HPDE6-E6E7 (cell line): ENCODE data around the gene OR11H7.
"Not testable (repeated sequence)": the region's sequence is repeated elsewhere in the genome, so short reads cannot be mapped to it uniquely, and the experiment has no call there.

Experiments
- DNase-seq: peaks from one replicate; pipeline ENCODE4 v3.0.0; 2011; ENCODE audit warnings: missing footprints; ENCODE audit errors: extremely low spot score

OR11H7 gene

DNA sequence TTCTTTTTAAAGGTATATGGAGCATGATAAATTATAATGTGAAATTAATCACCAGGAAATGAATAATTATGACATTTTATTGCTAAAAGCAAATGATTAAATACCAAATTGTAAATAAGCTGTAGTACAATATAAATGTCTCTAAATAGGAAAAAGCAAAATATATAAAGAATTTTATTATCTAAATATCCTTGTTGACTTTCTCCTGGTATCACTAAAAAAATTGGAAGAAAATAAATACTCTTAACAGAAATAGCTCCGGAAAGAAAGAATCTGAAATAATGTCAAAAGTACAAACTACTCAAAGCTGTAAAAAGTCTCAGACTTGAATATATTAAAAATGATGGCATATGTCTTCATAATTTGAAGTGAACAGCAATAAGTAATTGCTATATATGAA is at the start of gene OR11H7:
OR11H7 (plus strand) TSS at position 301 of the 400 bp plus-strand sequence.
- no peak for DNase-seq

DNA sequence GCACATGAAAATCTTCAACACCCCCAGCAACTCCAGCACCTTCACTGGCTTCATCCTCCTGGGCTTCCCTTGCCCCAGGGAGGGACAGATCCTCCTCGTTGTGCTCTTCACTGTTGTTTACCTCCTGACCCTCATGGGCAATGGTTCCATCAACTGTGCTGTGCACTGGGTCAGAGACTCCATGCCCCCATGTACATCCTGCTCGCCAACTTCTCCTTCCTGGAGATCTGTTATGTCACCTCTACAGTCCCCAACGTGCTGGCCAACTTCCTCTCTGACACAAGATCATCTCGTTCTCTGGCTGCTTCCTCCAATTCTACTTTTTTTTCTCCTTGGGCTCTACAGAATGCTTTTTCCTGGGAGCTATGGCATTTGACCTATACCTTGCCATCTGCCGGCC is 49.6 kb upstream of the OR11H7 start:
- DNase-seq, result no peak

DNA sequence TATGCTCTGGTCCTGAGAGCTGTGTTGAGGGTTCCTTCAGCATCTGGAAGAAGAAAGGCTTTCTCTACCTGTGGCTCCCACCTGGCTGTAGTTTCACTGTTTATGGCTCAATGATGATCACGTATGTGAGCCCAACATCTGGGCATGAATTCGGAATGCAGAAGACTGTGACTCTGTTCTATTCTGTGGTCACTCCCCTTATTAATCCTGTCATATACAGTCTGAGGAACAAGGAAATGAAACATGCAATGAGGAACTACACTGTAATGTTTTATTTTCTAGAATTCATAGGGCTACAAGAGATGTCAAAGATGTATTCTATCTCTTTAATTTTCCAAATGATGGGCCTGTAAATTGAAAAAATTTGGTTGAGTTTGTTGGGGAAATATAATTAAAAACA is 48.9 kb upstream of the OR11H7 start:
- no peak for DNase-seq

DNA sequence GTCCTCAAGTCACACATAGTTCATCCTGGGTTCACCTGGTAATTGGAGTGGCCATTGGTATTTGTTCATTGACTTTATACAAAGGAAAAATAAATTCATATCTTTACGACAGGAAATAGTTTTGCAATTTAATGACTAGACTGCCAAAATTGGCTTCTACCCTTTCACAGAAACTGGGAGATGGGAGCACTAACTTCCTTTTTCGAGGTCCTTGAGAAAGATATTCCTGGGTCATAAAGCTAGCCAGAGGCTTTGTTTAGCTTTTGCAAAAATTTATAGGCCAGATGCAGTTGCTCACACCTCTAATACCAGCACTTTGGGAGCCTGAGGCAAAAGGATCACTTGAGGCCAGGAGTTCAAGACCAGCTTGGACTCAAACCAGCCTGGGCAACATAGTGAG is 48.3 kb upstream of the OR11H7 start:
- DNase-seq, result no peak

DNA sequence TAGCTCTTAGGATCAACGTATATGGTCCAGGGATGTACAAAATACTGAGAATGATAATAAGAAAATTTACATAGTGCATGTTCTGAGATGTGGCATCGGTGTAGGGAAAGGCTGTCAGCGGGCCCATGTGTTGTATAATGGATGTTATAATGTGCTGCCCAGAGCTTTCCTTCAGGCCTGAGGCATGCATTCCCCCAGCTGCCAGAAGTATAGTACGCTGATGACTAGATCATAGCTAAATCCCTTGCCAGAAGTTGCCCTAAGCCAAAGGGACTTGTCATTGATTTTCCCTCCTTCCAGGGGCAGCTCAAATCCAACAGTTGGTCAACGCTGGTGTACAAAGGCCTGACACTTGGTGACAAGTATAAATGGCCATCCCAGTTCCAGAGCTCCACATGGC is 44.6 kb upstream of the OR11H7 start:
- DNase-seq, result no peak

DNA sequence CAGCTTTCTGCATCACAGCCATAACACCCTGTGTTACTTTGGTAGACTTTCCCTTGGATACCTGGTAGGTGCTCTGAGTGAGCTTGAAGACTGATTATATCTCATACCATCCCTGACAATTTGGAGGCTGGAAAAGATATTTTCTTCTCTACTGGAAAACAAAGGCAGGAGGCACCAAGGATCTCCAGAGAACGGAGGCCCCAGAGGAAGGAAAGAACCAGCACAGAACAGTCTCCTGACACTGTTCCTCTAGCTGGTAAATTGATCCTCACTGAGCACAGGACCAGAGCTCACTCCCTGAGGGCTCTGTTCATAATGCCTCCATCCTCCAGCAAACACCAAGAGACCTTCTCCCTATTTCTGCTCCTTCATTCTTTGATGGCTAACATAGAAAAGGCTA is 38.2 kb upstream of the OR11H7 start, which contains the start of gene OR11G2:
OR11G2 (plus strand) TSS at position 301 of the 400 bp plus-strand sequence. CDS start 6,542 bp downstream, outside the sequence.
- DNase-seq, result no peak

DNA sequence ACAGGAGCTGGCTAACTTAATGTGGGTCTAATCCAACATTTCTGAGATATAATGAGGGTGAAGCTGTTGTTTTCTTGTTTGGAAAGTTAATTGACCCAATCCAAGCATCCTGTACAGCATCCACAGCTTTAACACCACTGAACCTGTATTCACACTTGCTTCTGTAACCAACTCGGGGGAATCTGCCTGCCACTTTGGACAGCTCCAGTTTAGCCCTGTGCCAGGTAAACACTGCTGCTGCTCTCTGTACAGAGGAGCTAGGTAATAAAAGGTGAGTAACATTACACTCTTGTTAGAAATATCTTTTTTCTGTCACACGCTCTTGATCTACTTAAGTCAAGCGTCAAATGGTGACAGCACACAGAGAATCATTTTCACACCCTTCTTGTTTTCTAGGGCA is 37.4 kb upstream of the OR11H7 start:
- no peak for DNase-seq

DNA sequence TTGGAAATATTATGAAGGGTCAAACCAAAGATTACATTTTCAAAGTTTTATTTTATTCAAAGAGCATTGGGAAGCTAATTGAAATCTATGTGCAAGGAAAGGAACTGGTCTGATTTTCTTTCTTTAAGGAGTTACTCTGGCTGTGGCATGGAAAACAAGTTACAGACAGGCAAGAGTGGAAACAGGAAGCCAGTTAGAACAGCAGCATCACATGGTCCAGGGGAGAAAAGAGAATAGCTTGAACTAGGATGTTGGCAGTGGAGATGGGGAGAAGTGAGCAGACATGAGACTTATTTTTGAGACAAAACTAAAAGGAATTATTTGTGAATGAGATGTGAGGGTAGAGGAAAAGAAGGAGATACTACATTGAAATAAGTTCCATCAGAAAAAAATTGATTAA is 34.7 kb upstream of the OR11H7 start:
- DNase-seq, result no peak

DNA sequence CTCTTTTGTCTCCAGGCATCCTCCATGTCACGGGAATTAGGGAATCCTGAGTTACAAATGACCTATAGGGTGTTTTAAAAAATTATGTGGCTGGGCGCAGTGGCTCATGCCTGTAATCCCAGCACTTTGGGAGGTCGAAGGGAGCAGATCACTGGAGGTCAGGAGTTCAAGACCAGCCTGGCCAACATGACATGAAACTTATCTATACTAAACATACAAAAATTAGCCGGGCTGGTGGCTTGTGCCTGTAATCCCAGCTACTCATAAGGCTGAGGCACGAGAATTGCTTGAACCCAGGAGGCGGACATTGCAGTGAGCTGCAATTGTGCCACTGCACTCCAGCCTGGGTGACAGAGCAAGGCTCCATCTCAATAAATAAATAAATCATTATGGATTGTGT is 33.6 kb upstream of the OR11H7 start:
- not testable (repeated sequence) for DNase-seq

DNA sequence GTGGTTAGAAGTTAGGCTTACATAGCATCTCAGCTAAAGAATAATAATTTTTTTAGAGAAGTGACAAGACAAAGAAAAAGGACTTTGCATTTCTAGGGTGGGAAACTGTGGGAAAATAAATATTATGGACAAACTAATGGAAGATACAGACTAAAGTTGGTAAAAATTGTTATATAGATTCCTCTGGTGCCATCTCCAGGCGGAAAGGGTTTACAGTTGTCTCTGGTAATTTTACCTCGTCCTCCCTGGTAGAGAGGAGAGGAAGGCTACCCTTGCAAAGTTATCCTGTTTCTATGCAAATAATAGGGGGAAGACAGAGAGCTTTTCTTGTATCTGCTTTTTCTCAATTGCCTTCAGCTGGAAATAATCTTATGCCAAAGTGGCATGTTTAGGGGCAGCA is 32.9 kb upstream of the OR11H7 start:
- DNase-seq, result no peak

DNA sequence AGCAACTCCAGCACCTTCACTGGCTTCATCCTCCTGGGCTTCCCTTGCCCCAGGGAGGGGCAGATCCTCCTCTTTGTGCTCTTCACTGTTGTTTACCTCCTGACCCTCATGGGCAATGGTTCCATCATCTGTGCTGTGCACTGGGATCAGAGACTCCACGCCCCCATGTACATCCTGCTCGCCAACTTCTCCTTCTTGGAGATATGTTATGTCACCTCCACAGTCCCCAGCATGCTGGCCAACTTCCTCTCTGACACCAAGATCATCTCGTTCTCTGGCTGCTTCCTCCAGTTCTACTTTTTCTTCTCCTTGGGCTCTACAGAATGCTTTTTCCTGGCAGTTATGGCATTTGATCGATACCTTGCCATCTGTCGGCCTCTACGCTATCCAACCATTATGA is 31.3 kb upstream of the OR11H7 start:
- no peak for DNase-seq

DNA sequence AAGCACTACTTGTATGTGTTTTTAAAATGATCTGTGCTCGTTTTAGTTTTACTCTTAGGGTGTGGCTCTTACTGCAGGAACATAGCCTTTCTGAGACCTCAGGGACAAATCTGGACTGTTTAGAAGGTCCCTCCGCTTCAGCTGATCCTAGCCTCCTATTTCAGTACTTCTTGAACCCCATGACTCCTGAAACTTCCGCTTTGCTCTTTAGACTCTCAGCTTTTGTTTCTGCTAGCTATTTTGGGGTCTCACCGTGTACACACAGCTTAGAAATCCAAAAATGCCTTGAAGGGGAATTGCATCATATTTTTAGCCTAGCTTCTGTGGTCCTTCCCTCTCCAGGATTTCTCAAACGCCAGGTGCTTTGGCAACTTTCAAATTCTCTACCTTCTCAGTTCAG is 29.8 kb upstream of the OR11H7 start:
- DNase-seq, result no peak

DNA sequence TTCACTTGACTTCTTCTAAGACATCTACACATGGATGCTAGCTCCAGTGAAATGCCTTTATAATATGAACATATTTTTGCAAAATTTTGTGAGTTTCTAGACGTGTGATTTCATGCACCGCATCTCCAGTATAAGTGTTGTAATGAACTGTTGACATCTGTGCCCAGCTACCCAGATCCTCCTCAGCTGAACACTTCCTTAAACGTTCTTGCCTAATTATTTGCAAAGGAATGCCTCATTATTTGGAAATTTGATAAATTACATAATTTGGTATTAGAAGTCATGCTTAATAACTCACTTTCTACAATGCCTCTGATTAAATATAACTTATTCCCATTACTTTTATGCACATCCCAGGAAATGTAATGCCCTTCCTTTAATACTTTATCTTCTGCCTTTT is 24.1 kb upstream of the OR11H7 start:
- DNase-seq, result no peak

DNA sequence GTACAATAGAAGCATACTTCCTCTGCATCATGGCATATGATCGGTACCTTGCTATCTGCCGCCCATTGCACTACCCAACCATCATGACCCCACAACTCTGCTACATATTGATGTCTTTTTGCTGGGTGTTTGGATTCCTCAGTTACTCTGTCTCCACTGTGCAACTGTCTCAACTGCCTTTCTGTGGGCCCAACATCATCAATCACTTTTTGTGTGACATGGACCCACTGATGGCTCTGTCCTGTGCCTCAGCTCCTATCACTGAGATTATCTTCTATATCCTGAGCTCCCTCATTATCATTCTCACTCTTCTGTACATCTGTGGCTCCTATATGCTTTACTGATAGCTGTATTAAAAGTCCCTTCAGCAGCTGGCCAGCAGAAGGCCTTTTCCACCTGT is 19.2 kb upstream of the OR11H7 start:
- no peak for DNase-seq

DNA sequence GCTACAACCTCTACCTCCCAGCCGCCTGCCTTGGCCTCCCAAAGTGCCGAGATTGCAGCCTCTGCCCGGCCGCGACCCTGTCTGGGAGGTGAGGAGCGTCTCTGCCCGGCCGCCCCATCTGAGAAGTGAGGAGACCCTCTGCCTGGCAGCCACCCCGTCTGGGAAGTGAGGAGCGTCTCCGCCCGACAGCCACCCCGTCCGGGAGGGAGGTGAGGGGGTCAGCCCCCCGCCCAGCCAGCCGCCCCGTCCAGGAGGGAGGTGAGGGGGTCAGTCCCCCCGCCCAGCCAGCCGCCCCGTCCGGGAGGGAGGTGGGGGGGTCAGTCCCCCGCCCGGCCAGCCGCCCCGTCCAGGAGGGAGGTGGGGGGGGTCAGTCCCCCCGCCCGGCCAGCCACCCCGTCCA is 16.4 kb upstream of the OR11H7 start:
- DNase-seq, result not testable (repeated sequence)

DNA sequence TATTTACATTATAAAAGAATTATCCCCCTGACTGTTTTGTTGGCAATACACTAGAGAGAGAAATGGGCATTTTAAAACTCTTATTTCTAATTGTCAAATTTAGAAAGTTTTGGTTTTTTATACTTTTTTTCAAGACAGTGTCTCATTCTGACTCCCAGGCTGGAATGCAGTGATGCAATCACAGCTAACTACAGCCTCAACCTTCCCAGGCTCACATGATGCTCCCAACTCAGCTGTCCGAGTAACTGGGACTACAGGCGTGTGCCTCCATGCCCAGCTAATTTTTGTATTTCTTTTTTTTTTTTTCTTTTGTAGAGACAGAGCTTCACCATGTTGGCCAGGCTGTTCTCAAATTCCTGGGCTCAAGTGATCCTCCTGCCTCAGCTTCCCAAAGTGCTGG is 13.6 kb upstream of the OR11H7 start:
- no peak for DNase-seq

DNA sequence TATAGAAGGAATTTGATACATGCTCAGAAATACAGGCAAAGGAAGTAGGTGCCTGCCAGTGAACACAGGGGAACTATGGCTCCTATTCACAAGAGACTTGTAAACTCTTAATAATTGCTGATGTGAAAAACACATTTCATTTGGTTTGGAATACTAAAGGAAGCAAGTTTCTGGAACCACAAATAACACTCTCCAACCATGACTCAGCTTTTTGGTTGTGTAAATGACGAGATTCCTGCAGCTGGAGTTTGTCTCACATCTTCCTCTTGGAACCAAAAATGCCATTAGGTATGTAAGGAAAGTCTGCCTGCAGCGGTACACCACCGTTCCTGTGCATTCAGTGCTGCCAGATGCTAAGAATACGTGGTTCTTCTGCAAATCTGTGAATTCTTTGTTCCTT is 9.7 kb upstream of the OR11H7 start:
- no peak for DNase-seq

DNA sequence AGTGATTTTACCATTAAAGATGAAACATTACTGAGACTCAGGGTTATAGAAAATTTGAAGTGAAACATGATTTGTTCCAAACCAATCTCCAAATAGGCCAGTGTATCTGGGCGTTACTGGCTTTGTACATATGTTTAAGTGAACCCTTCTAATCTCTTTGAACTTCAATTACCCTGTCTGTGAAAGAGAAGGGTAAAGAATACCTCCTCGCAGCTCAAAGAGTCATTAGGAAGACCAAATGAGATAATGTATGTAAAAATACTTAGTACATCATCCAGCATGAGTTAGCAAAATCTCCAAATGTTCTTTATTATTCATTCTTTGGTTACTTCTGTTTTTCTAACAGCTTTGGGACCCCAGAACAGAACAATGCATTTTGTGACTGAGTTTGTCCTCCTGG is 5.4 kb upstream of the OR11H7 start, which contains the start of gene OR11H6:
OR11H6 (plus strand) TSS at position 301 of the 400 bp plus-strand sequence; CDS start at position 301, 0 bp downstream.
- no peak for DNase-seq

DNA sequence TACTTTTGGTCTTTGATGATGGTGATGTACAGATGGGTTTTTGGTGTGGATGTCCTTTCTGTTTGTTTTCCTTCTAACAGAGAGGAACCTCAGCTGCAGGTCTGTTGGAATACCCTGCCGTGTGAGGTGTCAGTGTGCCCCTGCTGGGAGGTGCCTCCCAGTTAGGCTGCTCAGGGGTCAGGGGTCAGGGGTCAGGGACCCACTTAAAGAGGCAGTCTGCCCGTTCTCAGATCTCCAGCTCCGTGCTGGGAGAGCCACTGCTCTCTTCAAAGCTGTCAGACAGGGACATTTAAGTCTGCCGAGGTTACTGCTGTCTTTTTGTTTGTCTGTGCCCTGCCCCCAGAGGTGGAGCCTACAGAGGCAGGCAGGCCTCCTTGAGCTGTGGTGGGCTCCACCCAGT is 6.6 kb downstream of the OR11H7 start:
- not testable (repeated sequence) for DNase-seq

DNA sequence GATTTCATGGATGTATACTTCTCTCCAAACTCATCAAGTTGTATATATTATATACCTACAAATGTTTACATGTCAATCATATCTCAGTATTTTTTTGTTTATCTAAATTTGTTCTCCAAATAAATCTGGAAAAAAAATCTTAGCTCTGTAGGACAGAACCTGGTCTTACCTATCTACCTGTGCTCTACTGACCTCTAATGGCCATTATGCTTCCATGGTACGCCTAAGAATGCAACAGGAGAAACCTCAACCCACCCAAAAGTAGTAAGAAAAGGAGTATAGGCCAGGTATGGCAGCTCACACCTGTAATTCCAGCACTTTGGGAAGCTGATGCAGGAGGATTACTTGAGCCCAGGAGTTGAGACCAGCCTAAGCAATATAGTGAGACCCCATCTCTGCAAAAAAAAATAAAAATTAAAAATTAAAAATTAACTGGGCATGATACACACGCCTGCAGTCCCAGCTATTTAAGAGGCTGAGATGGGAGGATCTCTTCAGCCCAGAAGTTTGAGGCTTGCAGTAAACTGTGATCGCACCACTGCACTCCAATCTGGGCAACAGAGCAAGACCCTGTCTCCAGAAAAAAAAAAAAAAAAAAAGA is 19.0 kb downstream of the OR11H7 start:
- peak; percentile 34 for DNase-seq

DNA sequence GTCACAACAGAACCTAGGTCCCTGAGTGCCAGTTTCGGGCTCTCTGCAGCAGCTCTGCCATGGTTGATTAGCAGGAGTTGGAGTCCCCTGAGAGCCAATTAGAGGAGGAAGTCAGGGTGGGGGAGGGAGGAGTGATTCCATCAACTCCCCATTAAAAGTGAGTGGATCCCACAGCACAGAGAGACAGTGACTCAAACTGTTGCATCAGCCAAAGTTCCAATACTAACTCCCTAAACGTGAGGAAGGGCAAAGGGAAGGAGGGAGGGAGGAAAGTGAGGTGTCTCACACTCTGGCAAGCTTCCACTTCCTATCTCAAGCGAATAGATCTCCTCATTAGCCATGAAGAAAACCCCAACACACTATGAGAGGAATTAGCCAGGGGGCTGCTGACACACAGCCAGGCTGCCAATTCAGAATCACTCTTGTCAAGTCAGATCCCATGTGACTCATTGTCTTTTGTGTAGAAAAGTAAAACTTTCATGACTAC is 33.9 kb downstream of the OR11H7 start:
- peak; percentile 75 for DNase-seq

DNA sequence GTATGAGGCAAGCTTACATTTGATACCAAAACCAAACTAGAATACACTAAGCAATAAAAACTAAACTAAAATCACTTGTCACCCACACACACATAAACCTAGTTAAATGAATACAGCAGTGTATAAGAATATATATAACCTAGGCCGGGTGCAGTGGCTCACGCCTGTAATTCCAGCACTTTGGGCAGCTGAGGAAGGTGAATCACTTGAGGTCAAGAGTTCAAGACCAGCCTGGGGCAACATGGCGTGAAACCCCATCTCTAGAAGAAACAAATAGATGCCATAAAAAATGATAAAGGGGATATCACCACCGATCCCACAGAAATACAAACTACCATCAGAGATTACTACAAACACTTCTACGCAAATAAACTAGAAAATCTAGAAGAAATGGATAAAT is 35.6 kb downstream of the OR11H7 start:
- DNase-seq, result not testable (repeated sequence)

DNA sequence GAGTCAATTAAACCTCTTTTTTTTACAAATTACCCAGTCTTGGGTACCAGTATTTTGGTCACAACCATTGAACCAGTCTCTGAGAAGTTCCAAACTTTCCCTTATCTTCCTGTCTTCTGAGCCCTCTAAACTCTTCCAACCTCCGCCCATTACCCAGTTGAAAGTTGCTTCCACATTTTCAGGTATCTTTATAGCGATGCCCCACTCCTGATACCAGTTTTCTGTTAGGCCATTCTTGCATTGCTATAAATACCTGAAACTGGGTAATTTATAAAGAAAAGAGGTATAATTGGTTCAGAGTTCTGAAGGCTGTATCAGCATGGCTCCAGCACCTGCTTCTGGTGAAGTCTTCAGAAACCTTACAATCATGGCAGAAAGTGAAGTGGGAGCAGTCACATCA is 45.3 kb downstream of the OR11H7 start:
- DNase-seq, result no peak

DNA sequence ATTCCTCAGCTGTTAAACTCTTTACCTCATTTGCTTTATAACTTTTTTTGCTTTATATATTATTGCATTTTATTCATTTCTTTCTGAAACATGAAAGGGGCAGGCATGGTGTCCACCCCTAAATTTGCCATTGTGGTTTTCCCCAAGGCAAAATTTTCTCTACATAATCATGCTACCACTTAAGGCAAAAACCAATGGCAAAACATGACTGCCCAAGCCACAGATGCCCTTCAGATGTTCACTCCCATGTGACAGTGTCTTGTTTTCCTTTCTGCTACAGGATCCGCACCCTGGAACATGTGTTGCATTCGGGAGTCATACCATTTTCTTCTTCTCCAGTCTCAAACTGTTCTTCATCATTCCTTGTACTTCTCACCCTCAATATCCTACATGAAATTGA is 48.6 kb downstream of the OR11H7 start:
- DNase-seq, result no peak
